Measurements from ENCODE around the gene BBS9. TPM values are rescaled to one million over a fixed set of nuclear protein-coding genes. Genes with fewer than 3 reads are reported as not detected.
A peak's percentile ranks its signal among the peaks of the same experiment; 100 is the strongest.

BBS9 gene
- total and polyA plus RNA-seq, 9 of the 15 experiments (the other 6 are each of a cell fraction or from before 2014, with no cell fraction given), result 0.77 to 3.3 (median 2.4) TPM

GRCh38 chr7:33190688-33191304 lies 61.4 kb downstream of the BBS9 start:
- no peaks in the 10 kb centered on the region for H3K79me2 ChIP-seq (ENCODE audit: control insufficient read depth, insufficient read depth, low read length)
- no TSS peak for BruUV-seq (replicated peaks)
- H2AFZ ChIP-seq (ENCODE audit: low read depth, low read length), result no peak overlapping the region
- ChIA-PET CTCF (ENCODE audit: low intra/inter-chr PET ratio) (no interaction called here), POLR2A (interaction anchor here (0.6 kb wide), 1 partner anchor 608 kb away, joined by 4 read pairs; no protein-coding TSS in a partner anchor)
- H3K27me3 ChIP-seq (ENCODE audit: control insufficient read depth in 2 of 2, insufficient read depth in 2 of 2, low read length in 2 of 2), result no peaks in the 10 kb centered on the region
- intact Hi-C loops (cut with micrococcal nuclease), result no loop called here
- H3K9me1 ChIP-seq (ENCODE audit: control insufficient read depth, insufficient read depth, low read length), result no peaks in the 10 kb centered on the region
- no peaks in the 10 kb centered on the region for H3K4me1 ChIP-seq (replicated peaks in 1 of 2; ENCODE audit: control insufficient read depth in 2 of 2, insufficient read depth in 2 of 2, low read length in 2 of 2)
- in situ Hi-C loops (cut with MboI), result no loop called here
- WGBS (ENCODE audit: insufficient coverage, low coverage, missing lambda C conversion rate), result 12% methylated on average over 2 of the region's 2 CpGs
- H3K36me3 ChIP-seq (ENCODE audit: control insufficient read depth, insufficient read depth, low read length), result no peaks in the 10 kb centered on the region
- no peaks in the 10 kb centered on the region for H4K20me1 ChIP-seq (replicated peaks; ENCODE audit: control insufficient read depth, insufficient read depth, low read length)
- TF ChIP-seq NR2C2 (CRISPR knock-in tag; IDR thresholded peaks at IDR 0.05) (no peak), NR2C2 (tag; IDR thresholded peaks at IDR 0.05) (0 out of 2 replicates have a peak, but pooled peaks have one; percentile 18), ZNF253 (CRISPR knock-in tag; conservative IDR thresholded peaks at IDR 0.05) (no peak)
- H3K9me3 ChIP-seq (replicated peaks; ENCODE audit: control insufficient read depth, insufficient read depth, low read depth, low read length), result 0 out of 2 replicates have a peak, but pooled peaks cover 3% of the 10 kb centered on the region
- H3K4me3 ChIP-seq, result no peak overlapping the region
- no peak for DNase-seq (ENCODE audit: extremely low read depth in 1 of 4, low spot score in 3 of 4)
- FAIRE-seq, result no peak
- H3K27ac ChIP-seq (ENCODE audit: extremely low read depth, low read depth, low read length), result no peak overlapping the region
- H3K4me2 ChIP-seq (ENCODE audit: insufficient read depth, low read length), result no peak overlapping the region
- ATAC-seq, result peak; percentile 22; the same call in 1 of the 3 replicates
- no peak overlapping the region for H3K9ac ChIP-seq (ENCODE audit: insufficient read depth in 1 of 2, low read depth in 2 of 2, low read length in 2 of 2)

- Histone ChIP-seq H3K4me3 (no peak overlapping the region), H3K36me3 (ENCODE audit: control insufficient read depth, insufficient read depth, low read length) (no peaks in the 10 kb centered on the region), H3K27me3 (ENCODE audit: control insufficient read depth in 2 of 2, insufficient read depth in 2 of 2, low read length in 2 of 2) (no peaks in the 10 kb centered on the region), H4K20me1 (replicated peaks; ENCODE audit: control insufficient read depth, insufficient read depth, low read length) (no peaks in the 10 kb centered on the region), H3K9ac (ENCODE audit: insufficient read depth in 1 of 2, low read depth in 2 of 2, low read length in 2 of 2) (no peak overlapping the region), H3K4me2 (ENCODE audit: insufficient read depth, low read length) (no peak overlapping the region), H3K79me2 (ENCODE audit: control insufficient read depth, insufficient read depth, low read length) (no peaks in the 10 kb centered on the region), H3K4me1 (replicated peaks in 1 of 2; ENCODE audit: control insufficient read depth in 2 of 2, insufficient read depth in 2 of 2, low read length in 2 of 2) (no peaks in the 10 kb centered on the region), H2AFZ (ENCODE audit: low read depth, low read length) (no peak overlapping the region), H3K27ac (ENCODE audit: extremely low read depth, low read depth, low read length) (no peak overlapping the region), H3K9me3 (replicated peaks; ENCODE audit: control insufficient read depth, insufficient read depth, low read depth, low read length) (0 out of 2 replicates have a peak, but pooled peaks cover 3% of the 10 kb centered on the region), H3K9me1 (ENCODE audit: control insufficient read depth, insufficient read depth, low read length) (no peaks in the 10 kb centered on the region)
- TF ChIP-seq NR2C2 (CRISPR knock-in tag; IDR thresholded peaks at IDR 0.05) (no peak), NR2C2 (tag; IDR thresholded peaks at IDR 0.05) (0 out of 2 replicates have a peak, but pooled peaks have one; percentile 9), ZBTB2 (IDR thresholded peaks at IDR 0.05) (no peak)
- no TSS peak for BruUV-seq (replicated peaks)
- ATAC-seq (peak; percentile 67), DNase-seq (ENCODE audit: extremely low read depth in 1 of 4, low spot score in 3 of 4) (no peak), FAIRE-seq (no peak)
- ChIA-PET CTCF (ENCODE audit: low intra/inter-chr PET ratio) (no interaction called here), POLR2A (interaction anchor here (0.6 kb wide), 1 partner anchor 557 kb away, joined by 3 read pairs; no protein-coding TSS in a partner anchor)
- intact Hi-C loops (cut with micrococcal nuclease) (no loop called here), in situ Hi-C loops (cut with MboI) (no loop called here)
Observed at GRCh38 chr7:33191340-33191739, 62.0 kb downstream of the BBS9 start.

All from K562 (cell line).